Measurements from ENCODE around the gene PTCHD4.

The PTCHD4 gene

DNA sequence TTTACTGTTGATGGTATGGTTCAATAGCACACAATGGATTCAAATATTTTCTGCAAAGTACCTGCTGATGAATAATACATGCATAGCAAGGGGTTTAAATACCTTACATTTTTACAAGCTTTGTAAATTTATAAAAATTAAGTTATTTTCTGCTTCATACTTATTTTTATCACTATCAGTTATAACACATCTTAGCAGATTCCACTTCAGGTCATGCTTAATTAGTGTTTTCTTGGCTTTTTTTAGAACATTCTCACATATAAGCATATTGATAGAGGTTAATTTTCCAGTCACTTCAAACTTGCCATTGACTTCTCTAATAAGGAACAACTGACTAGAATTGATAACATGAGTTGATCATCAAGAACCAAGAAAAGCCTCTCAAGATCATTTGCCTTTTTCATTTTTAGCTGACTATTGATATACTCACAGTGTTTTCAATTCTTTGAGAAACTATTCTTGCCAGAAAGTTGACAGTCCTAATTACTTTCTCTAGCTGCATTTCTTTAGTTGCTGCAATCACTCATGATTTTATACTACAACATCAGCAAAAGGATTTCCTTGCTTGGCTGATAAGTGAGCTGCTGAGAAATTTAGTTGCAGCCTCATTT lies 25.8 kb downstream of the PTCHD4 start:
- DNase-seq (ENCODE audit: insufficient read length, low spot score): no peak
- no peak for FAIRE-seq
- TF ChIP-seq POLR2A (IDR thresholded peaks at IDR 0.05; ENCODE audit: low read depth, low read length): no peak

DNA sequence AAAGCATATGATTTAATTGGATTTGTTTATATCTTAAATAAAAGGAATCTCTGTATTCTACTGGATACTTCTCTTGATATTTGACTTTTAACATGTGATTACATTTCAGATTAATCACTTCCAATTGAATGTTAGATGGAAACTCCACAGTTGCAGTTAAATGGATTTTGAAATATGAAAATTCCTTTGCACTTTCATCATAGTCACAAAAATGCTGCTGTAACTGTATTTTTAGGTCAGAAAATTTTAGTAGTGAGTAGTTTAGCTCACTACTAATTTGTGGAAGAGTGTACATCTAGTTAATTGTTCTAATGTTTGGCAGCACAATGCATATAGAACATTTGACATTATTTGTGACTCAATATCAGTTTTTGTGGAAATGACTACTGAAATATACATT lies 26.8 kb downstream of the PTCHD4 start:
- DNase-seq (ENCODE audit: insufficient read length, low spot score): no peak
- no peak for FAIRE-seq
- no peak for TF ChIP-seq POLR2A (IDR thresholded peaks at IDR 0.05; ENCODE audit: low read depth, low read length)

DNA sequence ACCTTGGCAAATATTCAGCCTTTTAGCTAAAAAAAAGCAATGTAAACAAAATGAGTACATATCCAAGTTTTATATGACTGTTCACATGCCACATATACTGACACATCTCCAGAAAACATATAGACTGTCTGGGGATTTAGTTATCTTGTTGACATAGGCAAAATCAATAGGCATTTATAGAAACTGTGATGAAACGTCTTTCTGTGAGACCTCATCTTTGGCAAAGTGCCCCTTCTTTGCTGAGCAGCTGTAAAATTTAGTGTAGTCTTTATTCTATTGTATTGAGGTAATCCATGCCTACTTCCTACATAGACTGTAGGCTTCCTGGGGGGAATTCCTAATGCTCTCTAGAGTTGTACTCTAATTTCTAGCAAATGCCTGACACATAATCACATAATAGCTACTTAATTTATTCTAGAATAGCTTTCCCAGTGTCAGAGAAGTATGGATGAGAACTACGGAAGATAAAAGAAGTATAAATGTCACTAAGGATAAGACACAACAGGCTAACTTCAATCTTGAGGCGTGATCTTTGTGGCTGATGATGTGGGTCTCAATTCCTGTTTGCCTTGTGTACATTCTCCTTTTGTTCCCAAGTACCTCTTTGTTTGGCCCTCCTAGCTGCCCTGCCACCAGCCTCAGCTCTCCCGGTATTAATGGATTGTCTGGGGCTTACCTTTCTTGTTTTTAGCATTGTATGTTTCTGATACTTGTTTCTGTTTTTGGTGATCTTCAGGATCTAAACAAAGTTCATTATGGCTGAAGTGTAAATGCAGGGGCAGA lies 30.6 kb downstream of the PTCHD4 start:
- TF ChIP-seq POLR2A (IDR thresholded peaks at IDR 0.05; ENCODE audit: low read depth, low read length): no peak
- peak; percentile 43 for FAIRE-seq
- no peak for DNase-seq (ENCODE audit: insufficient read length, low spot score)

DNA sequence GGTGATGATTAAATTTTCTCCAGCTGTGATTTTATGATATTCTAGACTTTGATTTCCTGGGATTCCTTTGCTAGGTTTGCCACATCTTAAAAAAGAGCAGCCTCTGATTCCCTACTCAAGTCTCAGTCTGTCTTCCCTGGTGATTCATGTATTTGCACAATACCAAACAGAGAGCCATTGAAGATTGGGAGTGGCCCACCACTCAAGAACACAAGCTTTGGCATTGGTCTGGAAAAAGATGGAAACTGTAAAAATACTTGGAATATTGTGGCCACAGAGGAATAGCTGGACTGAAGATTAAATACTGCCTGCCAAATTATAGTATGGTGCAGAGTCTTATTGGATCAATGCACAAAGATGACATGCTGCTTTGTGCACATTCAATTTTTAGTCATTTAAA lies 32.9 kb downstream of the PTCHD4 start:
- peak; percentile 30 for FAIRE-seq
- TF ChIP-seq POLR2A (IDR thresholded peaks at IDR 0.05; ENCODE audit: low read depth, low read length): no peak
- no peak for DNase-seq (ENCODE audit: insufficient read length, low spot score)

DNA sequence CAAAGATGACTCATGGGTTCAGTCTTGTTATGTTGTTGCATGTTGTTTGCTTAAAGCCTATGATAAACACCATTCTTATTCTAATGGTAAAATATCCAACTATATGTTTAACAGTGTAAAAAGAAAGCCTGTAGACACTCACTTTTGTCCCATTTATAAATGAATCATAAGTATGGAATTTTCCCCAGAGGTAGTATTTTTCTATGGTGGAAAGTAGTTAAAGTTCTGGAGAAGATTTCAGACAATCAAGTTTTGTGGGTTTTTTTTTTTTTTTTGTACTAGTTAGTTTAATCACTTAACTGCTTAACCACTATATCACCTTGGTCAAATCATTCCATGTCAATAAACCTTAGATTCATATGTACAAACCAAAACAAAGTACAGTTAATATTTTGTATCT lies 35.8 kb downstream of the PTCHD4 start:
- DNase-seq (ENCODE audit: insufficient read length, low spot score) (no peak), FAIRE-seq (peak; percentile 33)
- no peak for TF ChIP-seq POLR2A (IDR thresholded peaks at IDR 0.05; ENCODE audit: low read depth, low read length)

DNA sequence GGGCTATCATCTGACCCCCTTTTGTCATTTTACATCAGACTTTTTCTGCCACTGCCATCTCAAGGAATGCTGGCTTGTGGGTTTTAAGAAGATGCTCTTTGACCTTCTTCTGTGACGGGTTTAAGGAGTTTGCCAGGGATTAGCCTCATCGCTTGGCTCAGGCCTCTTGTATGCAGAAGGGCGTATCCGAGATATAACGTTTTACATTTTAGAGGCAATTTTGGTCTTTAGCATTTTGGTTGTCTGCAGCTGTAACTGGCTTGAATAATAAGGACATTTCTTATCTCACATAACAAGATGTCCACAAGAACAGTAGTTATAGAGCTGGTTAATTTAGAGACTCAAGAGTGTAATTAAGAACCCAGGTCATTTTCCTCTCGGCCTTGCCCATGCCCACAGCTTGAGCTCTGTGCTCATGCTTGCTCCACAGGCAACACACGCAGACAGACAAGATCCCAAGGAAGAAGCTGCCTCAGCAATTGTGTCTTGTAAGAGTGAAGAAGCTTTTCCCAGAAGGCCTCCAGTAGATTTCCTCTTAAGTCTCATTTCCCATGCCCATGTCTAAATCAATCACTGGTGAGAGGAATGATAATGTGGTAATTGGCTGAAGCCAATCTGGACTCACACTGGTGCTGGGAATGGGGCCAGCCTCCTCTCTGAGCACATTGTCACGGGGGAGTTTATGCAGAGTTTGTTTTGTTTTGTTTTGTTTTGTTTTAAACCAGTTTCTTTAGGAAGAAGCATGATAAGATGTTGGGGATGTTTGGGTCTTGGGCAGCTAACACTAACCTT lies 36.8 kb downstream of the PTCHD4 start:
- no peak for DNase-seq (ENCODE audit: insufficient read length, low spot score)
- TF ChIP-seq POLR2A (IDR thresholded peaks at IDR 0.05; ENCODE audit: low read depth, low read length): no peak
- FAIRE-seq: peak; percentile 70

DNA sequence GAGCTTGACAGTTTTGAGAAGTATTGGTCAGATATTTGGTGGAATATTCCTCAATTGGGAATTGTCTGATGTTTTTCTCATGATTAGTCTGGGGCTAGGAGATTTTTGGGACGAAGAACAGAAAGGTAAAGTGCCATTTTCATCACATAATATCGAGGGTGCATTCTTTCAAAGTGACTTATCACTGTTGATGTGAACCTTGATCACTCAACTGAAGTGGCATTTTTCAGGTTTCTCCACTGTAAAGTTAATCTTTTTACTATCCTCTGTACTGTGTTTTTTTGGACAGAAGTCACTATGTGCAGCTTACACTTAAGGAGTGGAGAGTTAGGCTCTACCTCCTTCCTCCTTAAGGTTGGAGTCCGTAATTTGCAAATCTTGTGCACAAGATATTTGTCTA lies 39.2 kb downstream of the PTCHD4 start:
- DNase-seq (ENCODE audit: insufficient read length, low spot score) (no peak), FAIRE-seq (no peak)

DNA sequence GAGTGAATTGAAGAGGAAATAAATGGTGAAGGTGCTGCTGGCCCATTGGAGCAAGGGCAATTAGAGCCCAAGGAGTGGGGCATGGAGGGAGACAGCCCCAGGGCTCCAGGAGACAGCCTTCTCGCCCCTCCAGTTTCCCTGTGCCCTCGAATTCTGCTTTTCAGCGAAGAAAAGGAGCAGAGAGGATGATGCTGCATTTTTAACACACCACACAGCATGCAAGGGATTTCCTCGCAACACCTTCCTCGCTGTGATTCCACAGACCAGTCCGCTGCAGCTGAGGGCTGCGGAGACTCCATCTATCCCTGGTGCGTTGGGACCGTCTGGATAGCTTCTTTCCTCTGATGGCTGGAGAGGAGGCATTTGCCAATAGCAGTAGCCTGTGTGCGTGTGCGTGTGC lies 41.7 kb downstream of the PTCHD4 start:
- FAIRE-seq (no peak), DNase-seq (ENCODE audit: insufficient read length, low spot score) (peak; percentile 4)
- TF ChIP-seq POLR2A (IDR thresholded peaks at IDR 0.05; ENCODE audit: low read depth, low read length): no peak

More for the DNA sequence above, 39.2 kb downstream of the PTCHD4 start:
- no peak for TF ChIP-seq POLR2A (IDR thresholded peaks at IDR 0.05; ENCODE audit: low read depth, low read length)

DNA sequence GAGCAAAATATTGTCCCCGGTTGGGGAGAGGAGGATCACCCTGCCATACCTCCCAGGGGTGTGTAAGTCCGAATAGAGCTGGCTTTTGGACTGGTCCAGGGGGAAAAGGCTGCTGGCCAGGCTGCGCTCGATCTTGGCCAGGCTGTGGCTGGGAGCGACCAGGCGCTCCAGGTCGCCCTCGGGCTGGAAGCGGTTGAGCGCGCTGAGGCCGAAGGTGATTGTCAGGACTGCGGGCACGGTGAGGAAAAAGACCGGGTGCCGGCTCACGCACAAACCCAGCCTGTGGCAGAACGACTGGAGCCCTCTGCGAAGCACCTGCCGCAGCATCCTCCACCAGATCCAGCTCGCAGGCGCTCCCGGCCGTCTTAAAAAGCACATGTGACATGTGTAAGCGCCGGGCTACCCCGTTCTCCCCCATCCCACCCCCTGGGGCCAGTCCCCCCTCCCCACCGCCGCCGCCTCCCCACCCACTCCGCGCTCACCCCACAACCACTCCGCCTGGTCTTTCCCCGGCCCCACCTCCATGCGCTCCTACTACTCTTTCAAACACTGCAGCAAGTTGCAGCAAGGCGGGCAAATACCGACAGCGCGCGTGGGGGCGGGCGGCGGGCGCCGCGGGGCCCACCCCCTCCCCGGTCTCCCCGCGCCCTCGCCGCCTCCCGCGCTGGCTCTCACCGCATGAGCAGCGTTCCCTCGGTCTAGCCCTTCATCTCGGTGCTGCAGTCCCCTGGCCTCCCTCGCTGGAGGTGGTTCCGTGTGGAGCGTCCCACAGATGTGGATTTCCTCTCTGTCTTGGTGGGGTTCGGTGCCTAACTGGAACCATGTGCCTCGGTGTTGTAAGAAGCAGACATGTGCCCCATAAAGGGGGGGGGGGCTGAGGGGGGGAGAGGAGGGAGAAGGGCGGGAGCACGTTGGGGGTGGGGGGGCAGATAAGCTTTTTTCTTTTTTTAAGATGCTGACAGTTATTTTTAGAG lies 42.4 kb downstream of the PTCHD4 start:
- FAIRE-seq (no peak), DNase-seq (ENCODE audit: insufficient read length, low spot score) (peak; percentile 15)
- TF ChIP-seq POLR2A (IDR thresholded peaks at IDR 0.05; ENCODE audit: low read depth, low read length): no peak

DNA sequence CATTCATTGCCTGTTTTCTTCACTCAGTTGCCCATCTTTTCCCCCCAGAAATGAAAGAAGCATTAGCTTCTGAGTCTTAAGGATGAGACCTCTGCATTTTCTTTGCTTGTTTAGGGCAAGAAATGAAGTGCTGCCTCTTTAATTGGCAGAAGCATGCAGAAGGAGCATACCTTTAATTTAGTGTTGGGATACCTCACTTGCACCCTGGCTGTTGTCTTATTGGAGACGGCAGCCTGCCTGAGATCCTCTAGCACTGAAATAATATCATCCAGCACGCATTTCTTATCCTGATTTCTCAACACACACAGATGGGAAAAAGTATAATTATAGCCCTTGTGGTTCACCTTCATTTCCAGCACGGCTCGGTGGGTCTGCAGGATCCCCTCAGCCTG lies 43.1 kb downstream of the PTCHD4 start:
- TF ChIP-seq POLR2A (IDR thresholded peaks at IDR 0.05; ENCODE audit: low read depth, low read length): no peak
- FAIRE-seq (no peak), DNase-seq (ENCODE audit: insufficient read length, low spot score) (no peak)

DNA sequence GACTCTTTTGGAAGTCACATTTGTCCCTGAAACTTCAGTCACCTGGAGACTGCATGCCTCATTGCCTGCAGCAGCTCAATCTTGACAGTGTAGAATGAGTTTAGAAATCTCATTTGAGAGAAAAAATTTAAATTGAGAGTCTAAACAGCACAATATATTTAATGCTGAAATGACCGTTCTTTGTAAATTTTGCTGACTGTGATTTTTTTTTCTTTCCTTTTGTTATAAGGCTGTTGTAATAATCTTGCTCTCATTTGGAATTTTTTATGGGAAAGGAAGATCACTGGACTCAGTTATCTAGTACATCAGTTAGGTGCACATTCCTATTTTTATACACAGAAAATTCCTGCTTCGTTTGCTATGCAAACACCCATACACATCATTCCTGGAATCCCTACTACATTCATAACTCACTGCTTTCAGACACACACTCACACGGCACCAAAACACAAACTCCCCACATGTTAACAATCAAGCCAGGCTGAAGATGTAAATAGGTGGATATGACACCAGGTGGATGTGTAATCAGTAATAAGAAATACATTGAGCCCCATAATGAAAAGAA lies 43.8 kb downstream of the PTCHD4 start:
- no peak for TF ChIP-seq POLR2A (IDR thresholded peaks at IDR 0.05; ENCODE audit: low read depth, low read length)
- DNase-seq (ENCODE audit: insufficient read length, low spot score) (no peak), FAIRE-seq (no peak)

DNA sequence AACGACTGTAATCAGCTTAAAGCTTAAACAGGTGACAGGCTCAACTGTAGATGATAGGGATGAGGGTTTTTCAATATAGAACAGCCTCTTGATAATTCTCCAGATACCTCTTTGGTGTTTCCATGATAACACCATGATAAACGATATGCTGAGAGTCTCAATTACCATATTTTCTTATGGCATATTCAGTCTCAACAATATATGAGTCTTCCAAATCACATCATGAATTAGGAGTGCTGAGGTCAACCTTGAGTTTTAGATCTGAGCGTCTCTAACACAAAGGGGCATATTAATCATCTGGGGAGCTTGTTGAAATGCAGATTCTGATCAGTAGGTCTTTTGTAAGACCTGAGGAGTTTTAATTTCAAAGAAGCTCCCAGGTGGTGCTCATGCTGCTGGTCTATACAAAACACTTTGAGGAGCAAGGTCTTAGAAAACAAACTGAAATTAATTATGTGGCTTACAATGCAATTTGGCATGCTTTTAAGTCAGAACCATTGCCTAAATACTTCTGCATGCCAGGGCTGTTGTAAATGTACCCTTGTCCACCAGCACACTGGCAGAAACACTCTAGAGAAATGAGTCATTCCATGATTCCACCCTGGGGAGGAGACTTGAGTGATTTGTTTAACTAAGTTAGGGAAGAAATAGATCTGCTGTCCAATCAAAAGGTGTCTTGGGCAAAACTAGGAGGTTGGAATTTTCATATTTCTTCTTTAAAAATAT lies 49.6 kb downstream of the PTCHD4 start:
- TF ChIP-seq POLR2A (IDR thresholded peaks at IDR 0.05; ENCODE audit: low read depth, low read length): no peak
- FAIRE-seq (peak; percentile 92), DNase-seq (ENCODE audit: insufficient read length, low spot score) (peak; percentile 23)
